H1 (cell line): ENCODE measurements around the gene DNAJA3. TPM values are rescaled to one million over a fixed set of nuclear protein-coding genes. Genes with fewer than 3 reads are reported as not detected.

Experiments used
- ASH2L ChIP-seq: fragments of 200-600, 300-600 bp; sonication (generic); IDR thresholded peaks from one replicate; pipeline ENCODE4 v1.7.1; 2017; ENCODE audit warnings: low read length
- BRCA1 ChIP-seq: IDR thresholded peaks from 2 replicates; pipeline ENCODE4 v1.6.1; 2012; ENCODE audit warnings: low read depth, low read length, improper control_type of control experiment
- CEBPB ChIP-seq: IDR thresholded peaks from 2 replicates; pipeline ENCODE4 v1.6.1; 2012; ENCODE audit warnings: low read depth, low read length
- CHD2 ChIP-seq: IDR thresholded peaks from 2 replicates; pipeline ENCODE4 v1.6.1; 2012; ENCODE audit warnings: low read length, improper control_type of control experiment
- CREB1 ChIP-seq: IDR thresholded peaks from 2 replicates; pipeline ENCODE4 v1.6.1; 2012; ENCODE audit warnings: inconsistent platforms
- EGR1 ChIP-seq: IDR thresholded peaks from 2 replicates; pipeline ENCODE4 v1.6.1; 2011; ENCODE audit warnings: low read depth, low read length, borderline replicate concordance
- EP300 ChIP-seq, 2 experiments: IDR thresholded peaks; 1 replicate in 1 of 2; 2 replicates in 1 of 2; pipeline ENCODE4 v1.6.1; 2011 to 2012; ENCODE audit warnings: low read depth in 2 of 2, low read length in 2 of 2, mild to moderate bottlenecking in 2 of 2, borderline replicate concordance in 1 of 2, inconsistent platforms in 1 of 2, moderate library complexity in 1 of 2
- GABPA ChIP-seq: IDR thresholded peaks from 2 replicates; pipeline ENCODE4 v1.6.1; 2011; ENCODE audit warnings: mild to moderate bottlenecking, low read length, moderate library complexity, borderline replicate concordance; ENCODE audit not compliant: insufficient read depth
- HDAC2 ChIP-seq, 2 experiments: fragments of 300-600 bp in 1 of 2; sonication (generic) in 1 of 2; IDR thresholded peaks; 2 replicates each; pipeline ENCODE4 v1.6.1; 2011 to 2012; ENCODE audit warnings: low read depth in 2 of 2, low read length in 2 of 2, mild to moderate bottlenecking in 2 of 2, moderate library complexity in 2 of 2, borderline replicate concordance in 1 of 2, inconsistent platforms in 1 of 2
- HDAC6 ChIP-seq: IDR thresholded peaks from one replicate; pipeline ENCODE4 v1.7.1; 2012; ENCODE audit warnings: low read depth, mild to moderate bottlenecking, inconsistent platforms, low read length, moderate library complexity
- MAFK ChIP-seq: IDR thresholded peaks from 2 replicates; pipeline ENCODE4 v1.6.1; 2012; ENCODE audit warnings: low read depth, mild to moderate bottlenecking, improper control_type of control experiment, low read length
- NANOG ChIP-seq: IDR thresholded peaks from 2 replicates; pipeline ENCODE4 v1.6.1; 2011; ENCODE audit warnings: low read length, low read depth, mild to moderate bottlenecking, inconsistent platforms; ENCODE audit not compliant: insufficient read depth, poor library complexity, severe bottlenecking
- NRF1 ChIP-seq: IDR thresholded peaks from 2 replicates; pipeline ENCODE4 v1.6.1; 2011; ENCODE audit warnings: mild to moderate bottlenecking, low read depth, low read length, improper control_type of control experiment
- PHF8 ChIP-seq: fragments of 200-600 bp; sonication (generic); conservative IDR thresholded peaks from 2 replicates; pipeline ENCODE4 v1.7.1; 2012; ENCODE audit warnings: low read depth, mild to moderate bottlenecking, inconsistent platforms, low read length, moderate library complexity
- POLR2A ChIP-seq, 2 experiments: IDR thresholded peaks; 1 replicate in 1 of 2; 2 replicates in 1 of 2; pipeline ENCODE4 v1.6.1; 2011; ENCODE audit warnings: low read depth in 2 of 2, low read length in 2 of 2, mild to moderate bottlenecking in 2 of 2; ENCODE audit errors: control extremely low read depth in 1 of 2
- POLR2AphosphoS5 ChIP-seq: IDR thresholded peaks from 2 replicates; pipeline ENCODE4 v1.6.1; 2011; ENCODE audit warnings: low read depth, low read length
- POU5F1 ChIP-seq: IDR thresholded peaks from 2 replicates; pipeline ENCODE4 v1.6.1; 2011; ENCODE audit warnings: low read depth, mild to moderate bottlenecking, low read length, moderate library complexity
- RAD21 ChIP-seq, 2 experiments: IDR thresholded peaks in 1 of 2; conservative IDR thresholded peaks in 1 of 2; 2 replicates each; pipeline ENCODE4 v1.6.1; 2011; ENCODE audit warnings: low read depth in 2 of 2, low read length in 2 of 2, improper control_type of control experiment in 1 of 2, inconsistent platforms in 1 of 2, mild to moderate bottlenecking in 1 of 2, moderate library complexity in 1 of 2
- RFX5 ChIP-seq: IDR thresholded peaks from 2 replicates; pipeline ENCODE4 v1.6.1; 2011; ENCODE audit warnings: low read depth, low read length, improper control_type of control experiment, borderline replicate concordance
- RXRA ChIP-seq: IDR thresholded peaks from 2 replicates; pipeline ENCODE4 v1.6.1; 2011; ENCODE audit warnings: low read depth, mild to moderate bottlenecking, low read length, moderate library complexity; ENCODE audit not compliant: insufficient read depth
- SIRT6 ChIP-seq: IDR thresholded peaks from one replicate; pipeline ENCODE4 v1.7.1; 2012; ENCODE audit warnings: low read length, inconsistent platforms
- SP1 ChIP-seq: IDR thresholded peaks from 2 replicates; pipeline ENCODE4 v1.6.1; 2011; ENCODE audit warnings: low read depth, low read length
- SRF ChIP-seq: IDR thresholded peaks from 2 replicates; pipeline ENCODE4 v1.6.1; 2011; ENCODE audit warnings: mild to moderate bottlenecking, low read depth, low read length, moderate library complexity
- SUZ12 ChIP-seq: fragments of 200-600 bp; sonication (generic); IDR thresholded peaks from 2 replicates; pipeline ENCODE4 v1.6.1; 2012; ENCODE audit warnings: mild to moderate bottlenecking, inconsistent platforms, low read length, moderate library complexity, mixed read lengths
- TAF1 ChIP-seq: IDR thresholded peaks from 2 replicates; pipeline ENCODE4 v1.6.1; 2011; ENCODE audit warnings: mild to moderate bottlenecking, low read depth, low read length
- TEAD4 ChIP-seq: IDR thresholded peaks from 2 replicates; pipeline ENCODE4 v1.6.1; 2012; ENCODE audit warnings: low read depth, low read length, inconsistent platforms, mixed read lengths
- polyA plus RNA-seq, 7 experiments: library from polyadenylated mRNA; depleted of rRNA in 3 of 7; stranded (reverse) in 5 of 7; unstranded in 2 of 7; fragments of >200 nt in 5 of 7; fragments of 200-250 nt in 2 of 7; gene quantifications; 1 replicate in 5 of 7; 2 replicates in 1 of 7; 4 replicates in 1 of 7; pipeline versions ENCODE4 v1.2.1 to v1.2.3, GENCODE V29; 2011 to 2013; ENCODE audit warnings: missing spikeins in 2 of 7, mixed read lengths in 2 of 7
- total RNA-seq: library from RNA; stranded (reverse); fragmentation: NEBNext Ultra II Directional; extraction: Animal tissue kit (Norgen Biotek cat#: 25700); gene quantifications from 2 replicates; pipeline ENCODE4 v1.2.1, GENCODE V29; 2021

Gene DNAJA3
- total and polyA plus RNA-seq, 2 of the 8 experiments (the other 6 are each of a cell fraction or from before 2014, with no cell fraction given), result 37.3 to 59.1 TPM

- no peak for TF ChIP-seq SIRT6
- no peak for TF ChIP-seq SP1
- peak; percentile 95 for TF ChIP-seq TAF1
- no peak for TF ChIP-seq MAFK
- peak; percentile 84 for TF ChIP-seq BRCA1
- TF ChIP-seq SRF, result no peak
- peak; percentile 91 for TF ChIP-seq CREB1
- TF ChIP-seq POLR2AphosphoS5, result peak; percentile 98
- peak; percentile 86 to 93 for TF ChIP-seq POLR2A (IDR thresholded peaks at IDR 0.05; ENCODE audit: control extremely low read depth in 1 of 2, low read depth in 2 of 2, low read length in 2 of 2)
- TF ChIP-seq GABPA, result no peak
- no peak for TF ChIP-seq POU5F1
- 0 out of 2 replicates have a peak, but pooled peaks have one; percentile 28 for TF ChIP-seq CEBPB
- TF ChIP-seq ASH2L, result peak; percentile 91
- TF ChIP-seq RFX5, result 0 out of 2 replicates have a peak, but pooled peaks have one; percentile 12
- TF ChIP-seq PHF8, result peak; percentile 94
- no peak for TF ChIP-seq RXRA
- peak; percentile 96 for TF ChIP-seq CHD2
- peak; percentile 99 for TF ChIP-seq NRF1
- TF ChIP-seq EGR1, result no peak
- TF ChIP-seq HDAC2 (IDR thresholded peaks at IDR 0.05; ENCODE audit: borderline replicate concordance in 1 of 2, low read depth in 2 of 2, low read length in 2 of 2), result 0 out of 4 replicates have a peak, but pooled peaks of 1 of the 2 experiments have one; percentile 84
- TF ChIP-seq SUZ12, result no peak
- no peak for TF ChIP-seq NANOG
- no peak for TF ChIP-seq RAD21 (IDR thresholded peaks at IDR 0.05 in 1 of 2, conservative IDR thresholded peaks at IDR 0.05 in 1 of 2; ENCODE audit: low read depth in 2 of 2, low read length in 2 of 2)
- TF ChIP-seq TEAD4, result no peak
- no peak for TF ChIP-seq EP300 (IDR thresholded peaks at IDR 0.05; ENCODE audit: borderline replicate concordance in 1 of 2, low read depth in 2 of 2, low read length in 2 of 2)
- no peak for TF ChIP-seq HDAC6
Measured at GRCh38 chr16:4425378-4426020, at the start of gene DNAJA3 (continued).
